D721Med (cell line): ENCODE results near the gene KRTAP9-9.
"Not testable (repeated sequence)": the region's sequence is repeated elsewhere in the genome, so short reads cannot be mapped to it uniquely, and the experiment has no call there.

Experiments
- DNase-seq: peaks from one replicate; pipeline ENCODE4 v3.0.0; 2011; ENCODE audit warnings: low spot score; ENCODE audit not compliant: insufficient read length
- FAIRE-seq: peaks from 2 replicates; lab custom pipeline; 2011; peaks lifted over from hg19 to GRCh38; lab: Jason Lieb, UNC
- TF ChIP-seq, protein P1 (sequence below): IDR thresholded peaks from 2 replicates; pipeline ENCODE4 v1.5.1; 2012; ENCODE audit warnings: mild to moderate bottlenecking, control low read depth; ENCODE audit not compliant: insufficient read depth; ENCODE audit errors: missing control alignments

The KRTAP9-9 gene

GRCh38 chr17:41255381-41256290 lies at the start of gene KRTAP9-9:
Gene KRTAP9-9, plus strand, starts transcription at chr17:41255384.
- not testable (repeated sequence) for FAIRE-seq

DNA sequence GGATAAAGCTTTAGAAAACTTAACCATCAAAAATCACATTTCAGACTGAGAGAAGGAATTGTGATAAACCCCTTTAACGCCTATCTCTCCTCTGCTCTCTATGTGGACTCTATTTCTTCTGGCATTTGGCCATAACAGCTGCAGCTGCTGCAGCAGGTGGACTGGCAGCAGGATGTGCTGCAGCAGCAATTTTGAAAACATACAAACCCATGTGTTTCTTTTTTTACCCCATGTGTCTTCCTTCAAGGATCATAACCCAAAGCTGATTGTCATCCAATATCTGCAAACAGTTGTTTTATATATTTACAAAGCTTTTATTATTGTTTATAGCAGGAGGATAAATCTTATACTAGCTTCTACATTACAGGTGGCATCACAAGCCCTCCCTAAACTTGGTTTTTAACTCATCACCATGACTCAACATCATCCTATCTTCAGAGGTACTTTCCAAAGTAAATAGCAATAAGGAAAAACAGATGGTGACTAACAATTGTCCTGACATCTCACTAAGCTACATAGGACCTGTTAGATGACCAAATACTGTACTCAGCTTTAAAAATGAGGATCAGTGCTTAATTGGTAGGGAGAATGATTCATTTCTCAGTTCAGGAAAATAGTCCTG lies 43.2 kb upstream of the KRTAP9-9 start:
- FAIRE-seq = no peak
- TF ChIP-seq, protein P1, sequence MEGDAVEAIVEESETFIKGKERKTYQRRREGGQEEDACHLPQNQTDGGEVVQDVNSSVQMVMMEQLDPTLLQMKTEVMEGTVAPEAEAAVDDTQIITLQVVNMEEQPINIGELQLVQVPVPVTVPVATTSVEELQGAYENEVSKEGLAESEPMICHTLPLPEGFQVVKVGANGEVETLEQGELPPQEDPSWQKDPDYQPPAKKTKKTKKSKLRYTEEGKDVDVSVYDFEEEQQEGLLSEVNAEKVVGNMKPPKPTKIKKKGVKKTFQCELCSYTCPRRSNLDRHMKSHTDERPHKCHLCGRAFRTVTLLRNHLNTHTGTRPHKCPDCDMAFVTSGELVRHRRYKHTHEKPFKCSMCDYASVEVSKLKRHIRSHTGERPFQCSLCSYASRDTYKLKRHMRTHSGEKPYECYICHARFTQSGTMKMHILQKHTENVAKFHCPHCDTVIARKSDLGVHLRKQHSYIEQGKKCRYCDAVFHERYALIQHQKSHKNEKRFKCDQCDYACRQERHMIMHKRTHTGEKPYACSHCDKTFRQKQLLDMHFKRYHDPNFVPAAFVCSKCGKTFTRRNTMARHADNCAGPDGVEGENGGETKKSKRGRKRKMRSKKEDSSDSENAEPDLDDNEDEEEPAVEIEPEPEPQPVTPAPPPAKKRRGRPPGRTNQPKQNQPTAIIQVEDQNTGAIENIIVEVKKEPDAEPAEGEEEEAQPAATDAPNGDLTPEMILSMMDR = no peak
- DNase-seq = no peak

More at GRCh38 chr17:41255381-41256290, at the start of gene KRTAP9-9:
- not testable (repeated sequence) for DNase-seq

GRCh38 chr17:41212524-41213169 lies 42.5 kb upstream of the KRTAP9-9 start:
- FAIRE-seq (no peak), DNase-seq (no peak)
- TF ChIP-seq, protein P1 = no peak

DNA sequence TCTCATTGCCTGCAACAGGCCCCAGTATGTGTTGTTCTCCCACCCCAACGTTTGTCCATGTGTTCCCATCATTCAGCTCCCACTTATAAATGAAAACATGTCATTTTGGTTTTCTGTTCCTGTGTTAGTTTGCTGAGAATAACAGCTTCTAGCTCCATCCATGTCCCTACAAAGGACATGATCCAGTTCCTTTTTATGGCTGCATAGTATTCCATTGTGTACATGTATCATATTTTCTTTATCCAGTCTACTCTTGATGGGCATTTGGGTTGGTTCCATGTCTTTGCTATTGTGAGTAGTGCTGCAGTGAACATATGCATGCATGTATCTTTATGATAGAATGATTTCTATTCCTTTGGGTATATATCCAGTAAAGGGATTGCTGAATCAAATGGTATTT lies 39.5 kb upstream of the KRTAP9-9 start:
- TF ChIP-seq, protein P1 = no peak
- no peak for FAIRE-seq
- no peak for DNase-seq

GRCh38 chr17:41223821-41224220 lies 31.4 kb upstream of the KRTAP9-9 start:
- DNase-seq = no peak
- FAIRE-seq = no peak
- TF ChIP-seq, protein P1 = no peak

GRCh38 chr17:41226051-41226450 lies 29.1 kb upstream of the KRTAP9-9 start:
- TF ChIP-seq, protein P1 = no peak
- FAIRE-seq (no peak), DNase-seq (no peak)

- FAIRE-seq, DNase-seq: not testable (repeated sequence)
Observed at GRCh38 chr17:41226598-41227095, 28.5 kb upstream of the KRTAP9-9 start, which contains the start of gene KRTAP9-2. Gene KRTAP9-2, plus strand, starts transcription at chr17:41226648. Its CDS starts 7 bp downstream, at chr17:41226655.
